Epithelial cell of proximal tubule (primary cell): Measurements from ENCODE around the gene KCTD8. TPM values are rescaled to one million over a fixed set of nuclear protein-coding genes. Genes with fewer than 3 reads are reported as not detected.

ENCODE experiments used
- DNase-seq: peaks from one replicate; pipeline ENCODE4 v3.0.0-alpha.2; 2011; ENCODE audit warnings: low read depth
- H3K4me3 ChIP-seq: 2 replicates; pipeline ENCODE4 v1.5.1; 2011; ENCODE audit warnings: low read depth, mild to moderate bottlenecking, low read length
- CTCF ChIP-seq: conservative IDR thresholded peaks from 2 replicates; pipeline ENCODE4 v1.5.1; 2012; ENCODE audit warnings: low read depth, mild to moderate bottlenecking, low read length
- total RNA-seq: library from RNA; depleted of rRNA; stranded (reverse); fragments of >200 nt; gene quantifications from 2 replicates; pipeline ENCODE4 v1.2.3, GENCODE V29; 2015

Gene KCTD8
- total RNA-seq, 1 donor from 2014 or later: not detected

GRCh38 chr4:44150091-44150576 lies 298.5 kb downstream of the KCTD8 start:
- DNase-seq: no peak
- no peak for TF ChIP-seq CTCF
- H3K4me3 ChIP-seq: no peak overlapping the region

GRCh38 chr4:44149282-44149681 lies 299.3 kb downstream of the KCTD8 start:
- no peak for TF ChIP-seq CTCF
- DNase-seq: no peak
- no peak overlapping the region for H3K4me3 ChIP-seq

GRCh38 chr4:44147571-44148075 lies 301.0 kb downstream of the KCTD8 start:
- no peak for DNase-seq

GRCh38 chr4:44146516-44146915 lies 302.1 kb downstream of the KCTD8 start:
- no peak for TF ChIP-seq CTCF
- H3K4me3 ChIP-seq: no peak overlapping the region
- no peak for DNase-seq

More at GRCh38 chr4:44147571-44148075, 301.0 kb downstream of the KCTD8 start:
- no peak for TF ChIP-seq CTCF
- H3K4me3 ChIP-seq: no peak overlapping the region

GRCh38 chr4:44145868-44146267 lies 302.7 kb downstream of the KCTD8 start:
- no peak overlapping the region for H3K4me3 ChIP-seq
- no peak for DNase-seq
- TF ChIP-seq CTCF: no peak

GRCh38 chr4:44132526-44132925 lies 316.1 kb downstream of the KCTD8 start:
- no peak for TF ChIP-seq CTCF
- no peak overlapping the region for H3K4me3 ChIP-seq
- no peak for DNase-seq

Other genes starting within 250 kb of the KCTD8 start
- not detected in 2 replicates for gene YIPF7, start 202.8 kb upstream of the KCTD8 start, total RNA-seq
- gene GUF1, start 229.6 kb upstream of the KCTD8 start, total RNA-seq: 15.3 and 17.5 TPM in 2 replicates